ENCODE results near the gene RAPGEF4.
"Not testable (repeated sequence)": the region's sequence is repeated elsewhere in the genome, so short reads cannot be mapped to it uniquely, and the experiment has no call there.

Gene RAPGEF4

DNA sequence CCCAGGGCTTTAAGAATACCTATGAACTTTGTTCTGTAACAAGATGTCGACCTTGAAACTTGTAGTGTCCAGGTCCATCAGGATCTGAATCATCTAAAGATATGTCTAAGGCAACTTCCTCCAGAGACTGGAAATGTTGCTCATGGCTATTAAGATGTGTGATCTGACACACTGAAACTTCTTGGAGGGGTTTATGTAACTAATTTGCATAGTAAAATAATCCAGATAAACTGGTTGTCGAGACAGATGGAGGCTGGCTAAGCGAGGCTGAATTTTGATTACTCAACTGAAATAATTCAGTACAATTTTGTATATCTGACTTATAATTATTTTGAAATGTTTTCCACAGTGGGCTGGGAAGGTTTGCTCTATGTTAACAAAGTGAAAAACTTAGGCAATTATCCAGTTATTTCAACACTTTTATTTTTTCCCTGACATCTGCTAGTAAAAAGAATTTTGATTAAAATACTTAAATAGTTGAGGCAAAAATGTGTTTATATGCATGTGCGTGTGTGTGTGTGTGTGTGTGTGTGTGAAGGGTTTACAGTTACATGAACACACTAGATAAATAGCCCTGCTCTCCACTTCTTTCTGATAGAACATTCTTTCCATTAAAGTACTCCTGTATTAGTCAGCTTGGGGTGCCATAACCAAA, 328.6 kb downstream of the RAPGEF4 start:
- DNase-seq (ENCODE audit: low spot score): no peak

DNA sequence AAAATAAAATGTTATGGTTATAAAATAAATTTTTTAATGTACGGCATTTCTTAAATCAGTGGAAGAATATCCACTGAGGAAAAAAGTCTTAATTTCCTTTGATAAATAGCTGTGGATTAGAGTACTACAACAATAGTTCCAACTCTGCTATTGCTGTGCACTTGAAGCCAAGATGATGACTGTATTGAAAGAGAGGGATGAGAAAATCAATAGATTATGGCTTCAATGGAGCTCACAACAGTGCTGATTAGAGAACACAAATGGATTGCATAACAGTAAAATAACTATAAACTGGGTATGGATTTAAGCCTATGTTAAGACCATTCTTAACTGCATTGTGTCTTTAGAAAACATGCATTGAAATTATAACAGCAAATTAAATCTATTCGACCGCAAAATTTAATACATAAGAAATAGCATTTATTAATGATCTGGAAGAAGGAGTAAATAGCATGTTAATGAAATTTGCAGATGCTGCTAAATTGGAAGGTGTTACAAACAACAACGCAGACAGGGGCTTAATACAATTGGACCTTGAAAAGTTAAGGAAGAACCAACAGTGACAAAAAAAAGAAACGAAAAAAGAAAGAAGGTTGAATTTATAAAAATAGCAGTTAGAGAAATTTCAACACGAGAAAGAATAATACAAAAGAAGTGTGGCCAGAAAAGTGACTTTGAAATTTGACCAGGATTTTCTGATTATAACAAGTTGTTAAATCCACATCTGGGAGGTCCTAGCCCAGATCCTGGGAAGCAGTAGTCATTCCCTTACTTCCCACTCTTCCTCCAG, 331.4 kb downstream of the RAPGEF4 start:
- DNase-seq (ENCODE audit: low spot score): no peak

DNA sequence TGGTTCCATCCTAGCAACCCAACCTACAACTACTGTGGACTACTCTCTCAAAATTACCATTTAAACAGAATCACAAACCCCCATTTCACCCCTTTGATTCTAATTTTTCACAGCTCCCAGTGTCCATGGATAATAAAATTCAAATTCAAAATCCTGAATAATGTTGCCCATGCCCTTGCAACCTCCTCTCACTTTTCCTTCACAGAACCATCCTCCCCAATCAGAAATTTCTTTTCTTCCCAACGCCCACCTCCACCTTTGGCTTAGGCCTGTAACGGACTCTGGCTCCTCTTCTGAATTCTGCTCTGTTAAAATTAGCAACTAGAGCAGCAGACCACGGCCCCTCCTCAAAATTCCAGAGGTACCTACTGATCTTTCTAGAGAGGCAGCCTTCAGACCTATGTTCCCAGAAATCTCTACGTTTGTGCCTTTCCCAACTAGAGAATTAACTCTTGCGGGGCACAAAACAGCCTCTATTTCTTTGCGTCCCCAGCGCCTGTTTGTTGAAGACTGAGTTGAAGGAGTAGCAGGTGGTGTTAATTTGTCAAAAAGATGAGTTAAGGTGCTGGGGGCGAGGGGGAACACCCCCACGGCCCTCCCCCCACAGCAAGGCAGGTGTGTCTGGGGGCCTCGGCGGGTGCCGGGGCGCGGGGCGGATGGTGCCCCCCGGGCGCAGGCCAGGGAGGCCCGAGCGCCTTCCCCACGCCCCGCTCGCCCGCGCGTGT, 339.6 kb downstream of the RAPGEF4 start:
- no peak for DNase-seq (ENCODE audit: low spot score)

DNA sequence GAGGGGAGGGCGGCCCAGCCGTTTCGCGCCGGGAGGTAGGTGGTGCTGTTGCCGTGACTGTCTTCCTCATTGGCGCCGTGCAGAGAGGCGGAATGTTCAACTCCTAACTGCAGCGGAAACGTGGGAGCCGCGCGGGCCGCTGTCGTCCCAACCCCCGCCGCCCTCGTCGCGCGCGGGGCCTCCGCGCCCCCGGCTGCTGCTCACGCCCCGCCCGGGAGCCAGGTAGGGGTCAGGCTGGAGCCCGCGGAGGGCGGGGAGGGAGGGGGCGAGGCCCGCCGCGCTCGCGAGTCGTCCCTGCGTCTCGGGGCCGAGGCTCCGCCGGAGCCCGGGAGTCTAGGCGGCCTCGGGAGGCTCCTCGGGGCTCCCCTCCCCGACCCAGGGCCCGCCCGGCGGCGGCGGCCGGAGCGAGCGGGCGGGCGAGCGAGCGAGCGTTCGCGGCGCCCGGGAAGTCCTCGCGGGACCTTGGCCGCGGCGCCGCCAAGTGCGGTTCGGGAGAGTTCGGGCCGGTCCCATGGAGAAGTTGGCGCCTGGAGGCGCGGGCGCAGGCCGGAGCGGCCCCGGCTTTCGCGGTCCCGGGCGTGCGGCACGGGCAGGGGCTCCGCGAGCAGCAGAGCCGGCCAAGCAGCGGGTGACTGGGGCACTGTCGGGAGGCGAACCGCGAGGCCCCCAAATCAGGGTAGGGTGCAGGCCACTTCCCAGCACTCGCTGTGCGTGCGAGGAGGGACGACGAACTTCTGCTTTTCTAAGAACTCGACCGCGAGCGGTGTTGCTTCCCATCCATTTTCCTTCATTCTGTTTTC, 340.3 kb downstream of the RAPGEF4 start, which contains the start of gene MAP3K20:
Gene MAP3K20, plus strand, starts transcription at position 66 of the 800 bp plus-strand sequence. CDS start 15,186 bp downstream, outside the sequence.
- peak; percentile 75 for DNase-seq (ENCODE audit: low spot score)

DNA sequence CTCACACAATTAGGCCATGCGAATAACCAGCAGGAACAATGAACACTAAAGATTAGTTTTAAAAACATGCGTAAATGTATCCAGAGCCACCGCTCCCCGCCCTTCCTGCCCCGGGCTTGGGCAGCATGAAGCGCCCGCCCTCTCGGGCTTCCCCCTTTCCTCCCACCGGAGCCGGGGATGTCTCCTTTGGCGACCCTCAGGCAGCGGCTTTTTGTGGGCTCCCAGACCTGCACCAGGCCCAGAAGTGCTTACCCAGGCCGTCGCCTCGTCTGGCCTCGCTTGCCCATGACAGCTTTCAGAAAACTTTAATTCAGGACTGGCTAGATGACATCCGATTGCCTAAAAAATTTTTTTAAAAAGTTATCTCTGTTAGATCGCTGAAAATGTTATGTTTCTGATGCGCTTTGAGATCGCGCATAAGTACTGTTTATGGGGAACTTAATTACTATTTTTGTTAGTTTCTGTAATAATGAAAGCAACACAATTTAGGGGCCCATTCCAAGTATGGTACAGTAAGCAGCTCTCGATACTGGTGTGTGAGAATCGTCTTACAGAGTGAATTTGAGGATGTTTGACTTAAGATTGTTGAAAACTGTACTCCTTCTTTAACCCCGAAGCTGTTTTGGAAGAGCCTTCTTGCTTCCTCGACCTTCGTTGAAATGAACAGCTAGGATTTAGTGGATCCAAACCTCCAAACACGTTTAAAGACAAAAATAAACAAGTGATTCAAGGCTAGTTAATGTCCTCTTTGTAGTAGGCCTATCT, 341.1 kb downstream of the RAPGEF4 start:
- DNase-seq (ENCODE audit: low spot score): peak; percentile 54

DNA sequence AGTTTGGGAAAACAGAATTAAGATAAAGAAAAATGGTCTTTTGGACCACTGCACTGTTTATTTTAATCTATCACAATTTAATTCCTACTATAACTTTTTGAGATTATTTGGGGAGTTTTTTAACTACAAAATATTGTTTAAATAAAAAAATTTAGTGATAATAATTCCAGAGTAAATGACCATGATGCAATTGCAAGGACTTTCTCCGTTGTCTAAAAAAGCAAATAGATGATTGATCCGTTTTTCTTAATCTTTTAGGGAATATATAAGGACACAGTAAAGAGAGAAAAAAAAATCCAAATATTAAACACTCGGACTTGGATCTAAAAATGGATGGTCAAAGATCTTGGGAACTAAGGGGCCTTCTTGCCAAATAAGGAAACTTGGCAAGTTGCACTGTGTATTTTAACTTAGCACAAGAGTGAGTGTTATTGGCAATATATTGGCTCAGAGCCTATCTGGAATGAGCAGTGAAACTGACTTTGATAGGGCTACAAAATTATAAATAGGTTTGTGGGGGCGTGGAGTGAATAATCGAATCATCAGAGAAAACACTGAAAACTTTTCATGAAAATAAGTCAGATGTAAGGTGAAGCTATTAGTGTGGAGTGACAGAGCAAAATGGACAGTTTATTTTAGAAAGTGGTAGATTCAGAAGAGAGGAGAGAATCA, 342.0 kb downstream of the RAPGEF4 start:
- DNase-seq (ENCODE audit: low spot score): no peak

DNA sequence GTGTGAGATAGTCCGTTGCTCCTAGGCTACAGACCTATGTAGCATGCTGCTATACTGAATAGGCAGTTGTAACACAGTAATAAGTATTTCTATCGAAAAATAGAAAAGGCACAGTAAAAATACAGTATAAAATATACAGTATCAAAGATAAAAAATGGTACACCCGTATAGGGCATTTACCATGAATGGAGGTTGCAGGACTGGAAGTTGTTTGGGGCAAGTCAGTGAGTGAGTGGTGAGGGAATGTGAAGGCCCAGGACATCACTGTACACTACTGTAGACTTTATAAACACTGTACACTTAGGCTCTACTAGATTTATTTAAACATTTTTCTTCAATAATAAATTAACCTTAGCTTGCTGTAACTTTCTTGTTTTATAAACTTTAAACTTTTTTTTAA, 343.5 kb downstream of the RAPGEF4 start:
- no peak for DNase-seq (ENCODE audit: low spot score)

DNA sequence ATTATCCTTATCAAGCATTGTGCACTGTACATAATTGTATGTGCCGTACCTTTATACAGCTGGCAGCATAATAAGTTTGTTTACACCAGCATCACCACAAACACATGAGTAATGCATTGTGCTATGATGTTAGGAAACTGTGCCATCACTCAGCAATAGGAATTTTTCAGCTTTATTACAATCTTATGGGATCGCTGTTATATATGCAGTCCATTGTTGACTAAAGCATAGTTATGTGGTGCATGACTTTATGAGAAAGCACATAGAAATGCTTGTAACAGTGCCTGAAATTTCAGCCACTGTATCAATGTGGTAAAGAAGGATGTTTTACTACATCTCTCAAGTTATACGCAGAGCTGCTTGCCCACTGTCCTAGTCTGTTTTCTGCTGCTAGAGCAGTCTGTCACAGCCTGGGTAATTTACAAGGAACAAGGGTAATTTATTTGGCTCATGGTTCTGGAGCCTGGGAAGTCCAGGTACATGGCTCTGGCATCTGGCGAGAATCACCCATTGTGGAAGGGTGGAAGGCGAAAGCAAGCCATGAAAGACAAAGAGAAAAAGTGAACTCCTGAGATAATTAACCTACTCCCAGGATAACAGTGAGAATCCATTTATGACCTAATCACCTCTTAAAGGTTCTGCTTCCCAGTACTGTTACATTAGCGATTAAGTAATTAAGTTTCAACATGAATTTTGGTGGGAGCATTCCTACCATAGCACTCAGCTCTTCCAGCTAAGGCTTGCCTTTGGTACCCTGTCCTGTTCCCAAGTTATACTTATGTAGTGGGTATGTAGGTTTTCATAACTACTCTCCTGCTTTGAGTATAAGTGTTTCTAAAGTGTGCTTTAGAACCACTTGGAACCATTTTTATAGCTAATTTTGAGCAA, 344.6 kb downstream of the RAPGEF4 start:
- DNase-seq (ENCODE audit: low spot score): peak; percentile 30

DNA sequence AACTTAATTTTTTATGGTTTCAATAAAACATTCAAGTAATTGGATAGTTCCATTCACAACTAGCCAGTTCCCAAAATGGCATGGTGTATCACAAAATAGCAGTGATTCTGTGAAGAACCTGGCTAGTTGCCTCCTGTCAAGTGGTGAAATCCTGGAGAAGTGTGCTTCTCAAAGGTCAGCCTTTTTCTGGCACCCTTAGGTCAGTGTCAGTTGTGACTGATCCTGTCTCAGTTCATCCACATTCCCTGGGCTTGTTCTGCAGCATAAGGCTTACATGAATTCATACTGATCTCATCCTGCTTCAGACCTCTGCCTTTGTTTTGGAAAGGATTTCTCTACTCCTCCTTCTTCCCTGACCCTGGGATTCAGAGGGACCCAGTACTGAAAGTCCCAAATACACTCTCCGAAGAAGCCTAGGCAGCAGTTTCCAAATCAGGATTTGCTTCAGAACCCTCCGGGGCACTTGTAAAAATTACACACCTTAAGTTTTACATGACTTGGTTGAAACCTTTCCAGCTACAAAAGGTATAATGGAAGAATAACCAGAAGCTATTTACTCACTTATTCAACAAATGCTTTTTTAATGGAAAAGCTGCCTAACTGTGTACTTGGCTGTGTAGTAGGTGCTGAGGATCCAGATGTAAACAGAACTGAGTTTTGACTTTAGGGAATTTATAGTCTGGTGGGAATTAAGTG, 351.0 kb downstream of the RAPGEF4 start:
- peak; percentile 20 for DNase-seq (ENCODE audit: low spot score)

DNA sequence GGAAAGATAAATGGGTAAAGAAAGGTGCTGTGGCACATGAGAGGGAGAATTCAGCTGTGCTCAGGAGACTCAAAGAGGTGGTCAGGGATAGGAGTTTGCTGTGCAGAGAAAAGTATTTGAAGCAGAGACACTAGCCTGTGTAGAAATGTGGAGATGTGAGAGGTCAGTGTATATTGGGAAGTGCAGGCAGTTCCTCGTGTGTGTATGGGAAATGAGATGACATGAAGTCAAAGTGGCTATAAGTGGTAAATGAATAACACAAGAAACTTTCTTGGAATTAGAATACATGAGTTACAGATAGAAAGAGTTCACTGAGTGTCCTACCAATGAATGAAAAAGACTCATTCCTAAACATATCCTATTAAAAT, 351.6 kb downstream of the RAPGEF4 start:
- peak; percentile 30 for DNase-seq (ENCODE audit: low spot score)

DNA sequence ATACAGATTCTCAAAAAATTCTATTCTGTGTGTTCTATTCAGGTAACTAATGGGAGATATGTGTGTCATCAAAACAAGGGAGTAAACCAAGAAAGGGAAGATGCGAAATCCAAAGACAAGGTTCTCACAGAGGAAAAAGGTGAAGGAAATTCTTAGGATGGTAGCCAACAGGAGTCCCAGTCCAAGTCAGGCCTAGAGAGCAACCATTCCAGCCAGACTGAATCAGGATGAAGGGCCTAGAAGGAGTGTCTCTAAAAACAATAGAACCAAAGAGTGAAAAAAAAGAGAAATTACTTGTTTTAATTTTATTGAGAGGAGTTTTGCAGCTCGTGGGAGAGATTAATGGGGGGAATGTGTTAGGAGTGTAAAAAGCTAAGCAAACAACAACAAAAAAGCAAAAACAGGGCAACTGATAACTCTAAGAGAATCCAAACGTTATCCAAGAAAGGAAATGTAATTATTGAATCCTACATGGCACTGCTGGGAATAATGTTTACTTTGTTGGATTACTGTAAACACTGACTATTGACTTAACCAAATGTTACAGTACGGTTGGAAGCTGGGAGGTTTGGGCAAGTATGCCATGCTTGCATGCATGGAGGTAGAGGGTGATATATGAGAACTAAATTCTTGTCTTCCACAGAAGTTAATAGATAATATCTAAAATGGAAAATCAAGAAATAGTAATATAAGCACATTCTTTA, 352.3 kb downstream of the RAPGEF4 start:
- no peak for DNase-seq (ENCODE audit: low spot score)

DNA sequence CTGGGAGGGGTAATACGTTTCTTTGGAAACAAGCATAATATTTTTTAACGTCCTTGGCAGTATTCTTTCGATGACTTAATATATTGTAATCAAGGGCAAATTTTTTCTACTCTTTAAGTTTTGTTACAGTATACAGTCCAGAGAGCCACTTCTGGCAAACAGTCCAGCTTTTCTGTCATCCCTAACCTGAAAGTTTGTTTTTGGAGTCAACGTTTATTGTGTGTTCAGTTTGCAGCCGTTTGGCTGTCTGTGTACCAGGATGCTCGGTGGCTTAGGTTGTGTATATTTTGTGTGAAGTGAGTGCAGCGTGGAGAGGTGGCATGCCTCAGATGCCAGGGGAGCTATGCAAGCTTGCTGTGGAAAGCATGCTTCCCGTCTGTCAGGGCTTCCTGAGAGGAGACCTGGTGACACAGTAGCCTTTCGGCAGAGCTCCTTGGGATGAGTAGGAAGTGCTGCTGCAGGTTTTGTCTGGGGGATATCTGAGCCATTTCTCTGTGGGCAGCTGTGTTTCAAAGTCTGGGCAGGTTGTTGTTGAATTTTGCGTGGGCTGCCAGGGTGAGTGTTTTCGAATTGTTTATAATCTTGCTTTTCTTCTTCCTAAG, 354.7 kb downstream of the RAPGEF4 start:
- DNase-seq (ENCODE audit: low spot score): peak; percentile 72

DNA sequence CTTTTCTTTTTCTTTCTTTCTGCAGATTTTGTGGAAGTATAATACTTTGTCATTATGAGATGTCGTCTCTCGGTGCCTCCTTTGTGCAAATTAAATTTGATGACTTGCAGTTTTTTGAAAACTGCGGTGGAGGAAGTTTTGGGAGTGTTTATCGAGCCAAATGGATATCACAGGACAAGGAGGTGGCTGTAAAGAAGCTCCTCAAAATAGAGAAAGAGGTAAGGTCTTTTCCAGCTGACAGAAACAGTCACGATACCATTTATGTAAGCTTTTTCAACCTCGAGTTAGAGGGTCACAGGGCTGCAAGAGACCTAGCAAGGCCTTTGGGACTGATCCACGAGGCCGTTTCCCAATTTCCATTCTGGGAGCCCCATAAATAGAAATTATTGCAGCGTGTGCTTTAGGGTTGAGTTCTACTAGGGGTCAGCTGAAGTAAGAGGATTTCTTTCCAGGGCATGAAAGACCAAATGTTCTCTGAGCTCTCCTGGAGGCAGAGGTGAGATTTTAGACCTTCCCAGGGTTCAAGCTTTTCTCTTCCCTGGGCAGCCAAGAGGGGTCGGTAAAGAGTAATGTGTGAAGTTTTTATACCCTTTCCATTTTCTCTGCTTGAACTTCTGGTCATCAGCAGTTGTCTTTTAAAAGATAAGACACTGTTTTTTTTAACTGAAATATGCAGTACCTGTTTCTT, 355.5 kb downstream of the RAPGEF4 start:
- no peak for DNase-seq (ENCODE audit: low spot score)

DNA sequence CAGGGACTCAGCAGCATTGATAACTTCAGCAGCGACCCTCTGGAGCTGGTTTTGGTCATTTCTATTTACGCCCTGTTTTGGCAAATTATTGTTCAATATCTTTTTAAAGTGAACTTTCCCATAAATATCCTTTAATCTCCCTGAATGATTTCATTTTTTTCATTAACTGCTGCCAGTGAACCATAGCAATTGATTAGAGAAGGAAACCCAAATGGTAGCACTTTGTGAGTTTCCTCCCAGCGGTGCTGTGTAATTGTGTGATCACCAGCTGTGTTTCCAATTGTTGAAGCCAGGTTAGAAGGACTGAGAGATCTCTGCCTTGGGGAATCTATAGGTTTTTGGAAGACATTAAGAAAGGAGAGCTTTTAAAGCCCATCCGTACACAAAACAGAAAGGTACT, 356.3 kb downstream of the RAPGEF4 start:
- DNase-seq (ENCODE audit: low spot score): no peak

DNA sequence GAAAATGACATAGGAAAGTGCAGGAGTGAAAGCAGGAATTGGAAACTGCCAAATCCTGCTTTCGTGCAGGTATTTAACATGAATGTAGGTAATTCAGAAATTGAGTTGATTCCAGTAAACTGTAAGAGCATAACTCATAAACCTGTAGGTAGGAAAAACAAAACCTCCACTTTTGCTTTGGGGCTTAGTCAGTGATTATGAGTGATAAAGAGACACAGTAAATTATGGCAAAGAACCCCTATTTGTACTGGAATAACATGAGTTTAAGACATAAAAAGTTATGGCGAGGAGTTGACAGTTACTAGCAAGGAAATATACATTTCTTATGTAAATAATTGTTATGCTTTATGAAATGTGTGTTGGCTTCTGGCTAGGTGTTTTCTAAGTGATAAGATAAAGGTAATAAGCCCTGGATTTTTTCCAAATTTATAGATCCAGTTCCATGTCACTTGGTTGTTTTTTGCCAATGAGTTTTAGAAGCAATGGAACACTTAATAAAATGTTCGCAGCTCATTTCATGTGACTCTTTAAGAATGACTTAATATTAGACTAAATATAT, 357.3 kb downstream of the RAPGEF4 start:
- DNase-seq (ENCODE audit: low spot score): no peak

DNA sequence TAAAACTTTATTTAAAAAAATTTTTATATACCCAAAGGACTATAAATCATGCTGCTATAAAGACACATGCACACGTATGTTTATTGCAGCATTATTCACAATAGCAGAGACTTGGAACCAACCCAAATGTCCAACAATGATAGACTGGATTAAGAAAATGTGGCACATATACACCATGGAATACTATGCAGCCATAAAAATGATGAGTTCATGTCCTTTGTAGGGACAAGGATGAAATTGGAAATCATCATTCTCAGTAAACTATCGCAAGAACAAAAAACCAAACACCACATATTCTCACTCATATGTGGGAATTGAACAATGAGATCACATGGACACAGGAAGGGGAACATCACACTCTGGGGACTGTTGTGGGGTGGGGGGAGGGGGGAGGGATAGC, 358.0 kb downstream of the RAPGEF4 start:
- not testable (repeated sequence) for DNase-seq (ENCODE audit: low spot score)

DNA sequence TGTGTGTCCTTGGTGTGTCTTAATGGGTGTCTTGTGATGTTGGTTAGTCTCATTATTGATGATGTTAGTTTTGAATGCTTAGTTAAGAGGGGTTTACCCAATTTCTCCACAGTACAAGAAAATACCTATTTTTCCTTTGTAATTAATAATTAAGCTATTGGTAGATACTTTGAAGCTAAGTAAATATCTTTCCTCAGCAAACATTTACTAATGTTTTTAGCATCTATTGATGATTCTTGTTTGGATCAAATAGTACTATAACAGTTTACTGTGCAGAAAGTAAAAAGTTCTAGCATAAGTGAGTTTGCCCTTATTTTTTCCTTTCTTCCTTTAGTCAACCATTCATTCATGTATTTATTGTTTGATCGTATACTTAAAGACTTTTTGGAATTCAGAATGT, 359.1 kb downstream of the RAPGEF4 start:
- DNase-seq (ENCODE audit: low spot score): no peak

Measured in kidney tubule cell (primary cell).